Mucosa of descending colon (tissue), 3 donors: ENCODE results near the gene IL2RA. TPM values are rescaled to one million over a fixed set of nuclear protein-coding genes. Genes with fewer than 3 reads are reported as not detected.
A peak's percentile ranks its signal among the peaks of the same experiment; 100 is the strongest.

Experiments used
- ATAC-seq: fragments of 200-7000 bp; cut with Tn5 transposase; one replicate; pipeline ENCODE4 v1.9.1; 2020; ENCODE audit warnings: mild to moderate bottlenecking, moderate library complexity
- DNase-seq, 3 donors: peaks; one replicate each; pipeline ENCODE4 v3.0.0-alpha.2; 2020
- H3K36me3 ChIP-seq: fragments of 200-600 bp; one replicate; pipeline ENCODE4 v1.8.0; 2021; ENCODE audit warnings: low read depth, mild to moderate bottlenecking
- H3K4me1 ChIP-seq: fragments of 200-600 bp; one replicate; pipeline ENCODE4 v1.8.0; 2021; ENCODE audit warnings: low read depth, mild to moderate bottlenecking
- H3K4me3 ChIP-seq: fragments of 200-600 bp; one replicate; pipeline ENCODE4 v1.8.0; 2021; ENCODE audit warnings: mild to moderate bottlenecking
- H3K9me3 ChIP-seq: fragments of 200-600 bp; one replicate; pipeline ENCODE4 v1.8.0; 2021; ENCODE audit warnings: mild to moderate bottlenecking
- intact Hi-C, 2 donors: fragments of 100-400 bp; cut with DNase I in 1 of 2; cut with micrococcal nuclease in 1 of 2; formaldehyde crosslinking; loops; one replicate each; pipeline versions ENCODE4 v1.11.0 to v1.11.1; 2022; cut with DNase I, micrococcal nuclease
- total RNA-seq, 3 donors: library from RNA; stranded (reverse); fragmentation: NEBNext Ultra II Directional in 2 of 3; extraction: Animal tissue kit (Norgen Biotek cat#: 25700) in 2 of 3; gene quantifications; one replicate each; pipeline versions ENCODE4 v1.2.1 to v1.2.4, GENCODE V29; 2021 to 2023
- TF ChIP-seq, protein P1 (sequence below): fragments of 200-600 bp; IDR thresholded peaks from one replicate; pipeline ENCODE4 v1.8.0; 2022; ENCODE audit warnings: antibody characterized with exemption, mild to moderate bottlenecking
- donor health status: DM: no; HTN: no; CAD: no; lungs with moderate emphysema.
- donor health status: DM: no; HTN: no; CAD: no.
- donor health status: DM: no; HTN: yes; CAD: no.

The IL2RA gene
- total RNA-seq, 3 donors from 2014 or later, result 1.2 to 3.7 (median 2.1) TPM

DNA sequence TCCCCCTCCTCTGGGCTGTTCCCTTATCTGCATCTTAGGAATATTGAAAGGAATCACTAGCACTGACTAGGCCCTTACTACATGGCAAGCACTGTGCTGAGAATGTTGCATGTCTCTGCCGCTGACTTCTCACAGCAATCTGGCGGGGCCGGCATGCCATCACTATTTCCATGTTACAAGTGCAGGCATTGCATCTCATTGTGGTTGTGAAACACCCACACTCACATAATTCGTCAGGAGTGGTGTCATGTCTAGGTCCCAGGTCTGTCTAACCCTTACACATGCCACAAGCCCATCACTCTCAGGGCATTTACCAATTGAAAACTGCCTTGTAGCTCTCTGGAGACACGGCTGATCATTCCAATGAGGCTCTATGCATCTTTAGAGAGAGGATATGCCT is 8.5 kb upstream of the IL2RA start:
- no peaks in the 10 kb centered on the region for H3K9me3 ChIP-seq
- ATAC-seq (no peak), DNase-seq (no peak)
- intact Hi-C loops, result no loop called here
- H3K4me1 ChIP-seq, result no peaks in the 10 kb centered on the region
- no peaks in the 10 kb centered on the region for H3K36me3 ChIP-seq
- TF ChIP-seq, protein P1, sequence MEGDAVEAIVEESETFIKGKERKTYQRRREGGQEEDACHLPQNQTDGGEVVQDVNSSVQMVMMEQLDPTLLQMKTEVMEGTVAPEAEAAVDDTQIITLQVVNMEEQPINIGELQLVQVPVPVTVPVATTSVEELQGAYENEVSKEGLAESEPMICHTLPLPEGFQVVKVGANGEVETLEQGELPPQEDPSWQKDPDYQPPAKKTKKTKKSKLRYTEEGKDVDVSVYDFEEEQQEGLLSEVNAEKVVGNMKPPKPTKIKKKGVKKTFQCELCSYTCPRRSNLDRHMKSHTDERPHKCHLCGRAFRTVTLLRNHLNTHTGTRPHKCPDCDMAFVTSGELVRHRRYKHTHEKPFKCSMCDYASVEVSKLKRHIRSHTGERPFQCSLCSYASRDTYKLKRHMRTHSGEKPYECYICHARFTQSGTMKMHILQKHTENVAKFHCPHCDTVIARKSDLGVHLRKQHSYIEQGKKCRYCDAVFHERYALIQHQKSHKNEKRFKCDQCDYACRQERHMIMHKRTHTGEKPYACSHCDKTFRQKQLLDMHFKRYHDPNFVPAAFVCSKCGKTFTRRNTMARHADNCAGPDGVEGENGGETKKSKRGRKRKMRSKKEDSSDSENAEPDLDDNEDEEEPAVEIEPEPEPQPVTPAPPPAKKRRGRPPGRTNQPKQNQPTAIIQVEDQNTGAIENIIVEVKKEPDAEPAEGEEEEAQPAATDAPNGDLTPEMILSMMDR, result no peak
- no peak overlapping the region for H3K4me3 ChIP-seq

DNA sequence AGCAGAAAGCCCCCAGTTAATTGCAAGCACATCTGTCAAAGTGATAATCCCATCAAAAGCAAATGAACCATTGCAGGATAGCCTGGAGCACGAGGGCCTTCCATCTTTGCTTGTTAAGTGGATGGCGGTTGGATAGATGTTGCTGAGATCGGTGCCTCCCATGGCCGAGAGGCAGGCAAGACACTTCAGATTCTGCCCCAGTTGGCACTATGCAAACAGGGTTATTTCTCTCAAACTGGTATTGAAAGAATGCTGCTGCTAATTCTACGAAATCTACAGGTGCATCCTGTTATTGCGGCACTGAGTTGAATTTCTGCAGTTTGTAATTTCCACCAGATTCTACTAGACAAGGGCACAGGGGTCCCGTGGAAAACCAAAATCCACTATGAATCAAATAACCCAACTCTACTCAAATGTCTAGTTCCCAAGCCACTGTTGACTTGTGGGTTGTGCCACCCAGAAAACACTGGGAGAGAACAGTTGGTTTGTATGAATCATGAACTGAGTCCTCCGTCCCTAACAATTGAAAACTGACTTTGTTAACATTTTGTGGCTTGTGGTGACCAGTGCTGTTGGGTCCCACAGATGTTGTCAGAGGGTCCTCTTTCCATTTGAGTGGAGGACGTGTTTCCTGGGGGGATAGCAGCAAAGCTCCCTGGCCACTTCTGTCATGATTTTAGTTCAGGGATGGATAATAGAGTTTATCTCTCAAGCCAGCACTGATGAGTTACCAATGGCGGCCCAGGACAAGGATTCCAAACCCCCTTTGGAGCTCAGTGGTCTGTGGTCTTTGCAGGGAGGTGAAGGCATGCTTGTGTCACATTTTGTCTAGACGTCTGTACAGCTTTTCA is 7.1 kb upstream of the IL2RA start:
- TF ChIP-seq, protein P1, result no peak
- DNase-seq (no peak), ATAC-seq (peak; percentile 33)
- Histone ChIP-seq H3K36me3 (no peaks in the 10 kb centered on the region), H3K4me3 (no peak overlapping the region), H3K4me1 (no peaks in the 10 kb centered on the region), H3K9me3 (no peaks in the 10 kb centered on the region)
- intact Hi-C loops, result no loop called here

DNA sequence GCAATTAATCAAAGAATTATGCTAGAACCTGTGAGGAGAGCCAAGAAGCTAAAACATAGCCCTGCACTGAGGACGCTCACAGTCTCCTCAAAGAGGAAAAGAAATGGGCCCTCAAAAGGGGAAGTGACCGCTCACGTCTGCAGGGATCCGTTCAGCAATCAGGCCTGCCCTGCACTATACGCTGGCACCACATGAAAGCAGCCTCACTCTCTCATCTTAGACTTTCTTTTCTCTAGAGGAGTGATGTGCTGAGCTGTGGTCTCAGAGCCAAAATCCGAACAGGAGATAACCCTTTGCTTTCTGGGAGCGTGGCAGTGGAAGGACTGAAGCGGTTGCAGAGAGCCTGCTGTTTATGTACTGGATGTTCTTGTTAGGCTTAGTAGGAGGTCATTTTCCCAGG is 6.3 kb upstream of the IL2RA start:
- ATAC-seq, result peak; percentile 76
- DNase-seq, result no peak
- H3K9me3 ChIP-seq, result no peaks in the 10 kb centered on the region
- intact Hi-C loops, result no loop called here
- TF ChIP-seq, protein P1, result no peak
- H3K4me3 ChIP-seq, result no peak overlapping the region
- H3K36me3 ChIP-seq, result no peaks in the 10 kb centered on the region
- no peaks in the 10 kb centered on the region for H3K4me1 ChIP-seq

DNA sequence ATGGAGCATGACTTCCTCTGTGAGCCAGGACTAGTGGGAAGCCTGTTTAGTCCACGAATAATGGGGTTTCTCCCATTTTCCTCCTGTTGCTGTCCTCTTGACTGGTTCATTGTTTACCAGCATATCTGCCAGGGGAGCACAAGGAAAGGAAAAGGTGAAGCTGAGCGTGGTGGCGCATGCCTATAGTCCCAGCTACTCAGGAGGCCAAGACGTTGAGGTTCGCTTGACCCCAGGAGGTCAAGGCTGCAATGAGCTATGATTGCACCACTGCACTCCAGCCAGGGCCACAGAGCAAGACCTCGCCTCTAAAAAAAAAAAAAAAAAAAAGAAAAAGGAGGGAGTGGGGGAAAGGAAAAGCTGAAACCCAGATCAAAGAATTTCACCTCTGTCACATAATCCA is 5.8 kb upstream of the IL2RA start:
- H3K4me1 ChIP-seq, result no peaks in the 10 kb centered on the region

DNA sequence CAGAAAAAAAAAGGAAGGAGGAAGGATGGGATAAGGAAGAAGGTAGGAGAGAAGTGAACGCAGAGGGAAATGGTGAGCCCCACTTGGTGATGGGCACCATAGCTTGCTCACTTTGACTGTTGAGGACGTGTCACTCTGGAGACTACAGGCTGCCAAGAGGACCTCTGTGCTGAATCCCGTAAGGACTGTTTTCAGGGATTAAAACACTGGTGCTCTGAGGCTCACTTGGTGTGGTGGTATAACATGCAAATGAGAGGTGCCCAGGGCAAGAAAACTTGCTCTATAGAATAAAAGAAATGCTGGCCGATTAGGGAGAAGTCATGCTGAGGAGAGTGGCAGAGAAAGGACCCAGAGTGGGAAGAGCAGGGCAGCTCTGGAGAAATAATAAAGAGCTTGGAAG is 5.3 kb upstream of the IL2RA start:
- intact Hi-C loops, result no loop called here
- TF ChIP-seq, protein P1, result no peak

More for the DNA sequence above, 5.8 kb upstream of the IL2RA start:
- intact Hi-C loops, result no loop called here
- Histone ChIP-seq H3K4me3 (no peak overlapping the region), H3K9me3 (no peaks in the 10 kb centered on the region), H3K36me3 (no peaks in the 10 kb centered on the region)
- DNase-seq (no peak), ATAC-seq (no peak)
- TF ChIP-seq, protein P1, result no peak

More for the DNA sequence above, 5.3 kb upstream of the IL2RA start:
- ATAC-seq (no peak), DNase-seq (no peak)
- Histone ChIP-seq H3K9me3 (no peaks in the 10 kb centered on the region), H3K36me3 (no peaks in the 10 kb centered on the region), H3K4me3 (no peak overlapping the region), H3K4me1 (no peaks in the 10 kb centered on the region)
